ENCODE measurements around the gene DLEC1.
"Not testable (repeated sequence)": the region's sequence is repeated elsewhere in the genome, so short reads cannot be mapped to it uniquely, and the experiment has no call there.

The DLEC1 gene

DNA sequence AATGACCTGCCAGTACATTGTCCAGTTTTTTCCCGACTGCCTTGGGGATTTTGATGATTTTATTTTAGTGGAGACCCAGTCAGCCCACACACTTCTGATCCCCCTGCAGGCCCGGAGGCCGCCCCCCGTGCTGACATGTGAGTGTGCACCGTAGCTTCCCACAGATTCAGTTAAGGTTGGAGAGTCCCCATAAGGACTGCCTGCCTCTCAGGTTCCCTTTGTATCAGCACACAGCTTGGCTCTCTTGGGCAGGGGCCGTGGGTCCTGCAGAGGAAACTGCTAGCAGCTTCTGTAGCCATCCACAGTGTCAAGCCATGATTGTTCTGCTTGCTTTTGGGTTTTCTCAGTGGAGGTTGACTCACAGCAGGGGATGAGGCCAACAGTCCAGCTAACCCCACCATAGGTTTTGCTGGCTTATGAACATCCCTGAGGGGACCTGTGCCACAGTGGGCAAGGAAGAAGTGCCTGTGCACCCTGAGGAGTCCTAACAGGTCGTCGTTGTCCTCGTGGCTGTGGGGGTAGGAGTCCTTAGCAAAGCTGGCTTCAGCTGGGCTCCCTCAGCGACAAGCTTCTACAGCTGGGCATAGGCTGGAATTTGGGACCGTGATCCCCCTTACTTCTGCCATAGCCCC lies 46.4 kb downstream of the DLEC1 start:
- no peak for DNase-seq

DNA sequence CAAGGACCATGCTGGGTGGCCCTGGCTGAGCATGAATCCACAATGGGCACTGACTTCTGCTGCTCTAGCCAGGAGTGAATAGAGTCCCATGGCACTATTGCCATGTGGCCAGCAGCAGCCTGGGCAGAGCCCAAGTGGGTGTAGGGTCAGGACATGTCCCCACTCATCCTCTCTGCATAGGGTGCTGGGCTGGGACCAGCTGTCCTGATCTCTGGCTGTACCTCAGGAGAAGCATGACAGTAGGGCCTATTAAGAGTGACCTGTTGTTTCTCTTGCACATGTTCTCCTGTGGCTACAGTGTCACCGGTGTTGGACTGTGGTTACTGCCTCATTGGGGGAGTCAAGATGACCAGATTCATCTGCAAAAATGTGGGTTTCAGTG lies 46.9 kb downstream of the DLEC1 start:
- no peak for DNase-seq

- DNase-seq, result no peak
Measured at GRCh38 chr3:38086496-38086895, 47.5 kb downstream of the DLEC1 start.

- not testable (repeated sequence) for DNase-seq
Measured at GRCh38 chr3:38087278-38087677, 48.3 kb downstream of the DLEC1 start.

- no peak for DNase-seq
Measured at GRCh38 chr3:38088126-38089078, 49.4 kb downstream of the DLEC1 start.

DNA sequence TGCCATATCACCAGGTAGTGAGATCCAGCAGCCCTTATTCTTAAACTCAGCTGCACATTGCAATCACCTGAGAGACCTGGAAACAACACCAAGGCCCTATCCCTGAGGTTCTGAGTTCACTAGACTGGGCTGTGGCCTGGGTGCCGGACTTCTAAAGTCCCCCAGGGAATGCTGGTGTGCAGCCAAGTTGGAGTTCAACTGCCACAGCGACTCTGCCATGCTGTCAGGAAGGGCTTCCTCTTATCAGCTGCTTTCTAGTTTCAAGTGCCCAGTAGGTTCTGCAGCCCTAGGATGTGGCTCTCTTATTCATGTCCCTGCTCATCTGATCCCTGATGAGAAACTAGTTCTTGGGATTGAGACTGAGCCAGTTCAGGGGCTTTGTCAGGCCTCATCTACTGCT lies 50.2 kb downstream of the DLEC1 start:
- no peak for DNase-seq

DNA sequence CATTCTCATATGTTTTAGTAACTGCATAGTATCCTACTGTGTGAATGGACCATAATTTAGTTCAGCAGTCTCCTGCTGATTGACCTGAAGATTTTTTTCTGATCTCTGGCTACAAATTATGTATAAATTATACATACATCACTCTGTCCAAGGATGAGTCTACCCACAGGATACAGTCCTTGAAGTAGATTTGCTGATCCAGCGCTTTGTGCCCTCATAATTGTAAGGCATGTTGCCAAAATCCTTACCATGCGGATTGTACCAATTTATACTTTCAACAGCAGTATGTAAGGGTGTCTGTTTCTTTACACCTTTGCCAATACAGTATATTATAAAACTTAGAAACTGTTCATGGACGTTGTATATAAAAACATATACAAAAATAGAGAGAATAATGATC lies 51.4 kb downstream of the DLEC1 start:
- DNase-seq, result no peak

DNA sequence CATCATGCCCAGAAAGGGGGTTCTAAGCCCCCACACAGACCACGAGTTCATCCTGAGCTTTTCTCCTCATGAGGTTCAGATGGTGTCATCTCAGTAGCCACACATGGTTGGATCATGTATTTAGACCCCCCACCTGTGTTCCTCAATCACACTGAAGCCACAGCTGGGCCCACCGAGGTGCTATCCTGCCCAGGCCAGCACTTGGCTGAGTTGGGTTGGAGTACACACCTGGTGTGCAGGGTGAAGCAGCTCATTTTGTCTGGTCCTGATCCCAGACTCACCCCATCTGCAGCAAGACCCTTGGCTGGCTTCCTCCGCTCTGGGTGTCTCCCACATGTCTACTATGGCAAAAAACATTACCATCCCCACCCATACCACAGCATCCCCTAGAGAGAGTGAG lies 56.0 kb downstream of the DLEC1 start:
- no peak for DNase-seq

DNA sequence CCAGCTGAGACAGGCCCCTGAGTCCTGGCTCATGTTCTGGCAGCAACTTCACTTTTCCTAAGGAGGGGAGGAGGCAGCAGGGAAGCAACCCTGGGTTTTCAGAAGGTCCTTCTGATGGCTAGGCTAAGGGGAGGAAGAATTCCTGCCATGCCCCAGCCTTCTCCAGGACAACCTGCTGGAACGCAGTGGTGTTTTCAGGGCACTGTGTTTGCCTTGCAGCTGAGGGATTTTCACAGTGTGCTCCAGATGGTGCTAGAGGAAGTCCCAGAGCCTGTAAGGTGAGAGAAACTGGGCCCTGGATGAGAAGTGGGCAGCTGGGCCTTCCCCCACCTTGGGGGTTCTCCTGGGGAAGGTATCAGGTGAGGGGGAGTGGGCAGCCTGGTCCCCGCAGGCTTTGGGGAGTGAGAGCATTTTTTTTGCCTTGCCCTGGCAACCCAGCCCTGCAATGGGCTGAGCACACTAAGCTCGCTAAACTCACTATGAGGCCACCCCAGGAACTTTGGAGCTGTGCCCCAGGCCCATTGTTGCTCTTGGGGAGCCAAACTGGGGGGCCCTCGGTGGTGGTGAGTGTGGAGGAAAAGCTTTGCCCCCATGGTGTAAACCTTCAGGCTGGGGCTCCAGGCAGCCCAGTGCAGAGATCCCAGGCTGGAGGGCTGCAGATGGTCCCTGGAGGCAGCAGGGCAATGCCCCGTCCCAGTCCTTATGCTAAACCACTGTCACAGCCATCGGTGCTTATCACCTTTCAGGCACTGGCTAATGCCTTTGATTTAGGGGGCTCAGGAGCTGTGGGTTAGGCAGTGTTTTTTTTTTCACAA lies 56.9 kb downstream of the DLEC1 start:
- DNase-seq, result no peak

GRCh38 chr3:38097446-38098375 lies 58.7 kb downstream of the DLEC1 start:
- DNase-seq, result no peak

GRCh38 chr3:38098376-38098723 lies 59.3 kb downstream of the DLEC1 start:
- DNase-seq, result no peak

- DNase-seq, result no peak
Measured at GRCh38 chr3:38099518-38099917, 60.5 kb downstream of the DLEC1 start.

DNA sequence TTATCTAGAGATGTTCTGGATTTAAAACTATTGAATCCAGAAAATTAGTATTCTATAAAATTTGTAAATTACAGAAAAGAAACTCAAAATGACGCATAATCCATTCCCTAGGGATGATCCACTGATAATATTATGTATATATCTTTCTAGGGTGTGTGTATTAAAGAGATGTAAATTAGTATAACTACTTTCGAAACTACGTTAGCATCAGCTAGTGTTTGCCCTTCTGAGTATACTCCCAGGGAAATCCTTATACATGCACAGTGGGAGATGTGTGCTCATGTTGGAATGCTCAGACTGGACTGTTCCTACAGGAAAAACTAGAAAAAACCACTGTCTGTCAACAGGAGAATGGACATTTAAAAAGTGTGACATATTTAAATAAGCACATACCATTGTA lies 61.5 kb downstream of the DLEC1 start:
- DNase-seq, result no peak

DNA sequence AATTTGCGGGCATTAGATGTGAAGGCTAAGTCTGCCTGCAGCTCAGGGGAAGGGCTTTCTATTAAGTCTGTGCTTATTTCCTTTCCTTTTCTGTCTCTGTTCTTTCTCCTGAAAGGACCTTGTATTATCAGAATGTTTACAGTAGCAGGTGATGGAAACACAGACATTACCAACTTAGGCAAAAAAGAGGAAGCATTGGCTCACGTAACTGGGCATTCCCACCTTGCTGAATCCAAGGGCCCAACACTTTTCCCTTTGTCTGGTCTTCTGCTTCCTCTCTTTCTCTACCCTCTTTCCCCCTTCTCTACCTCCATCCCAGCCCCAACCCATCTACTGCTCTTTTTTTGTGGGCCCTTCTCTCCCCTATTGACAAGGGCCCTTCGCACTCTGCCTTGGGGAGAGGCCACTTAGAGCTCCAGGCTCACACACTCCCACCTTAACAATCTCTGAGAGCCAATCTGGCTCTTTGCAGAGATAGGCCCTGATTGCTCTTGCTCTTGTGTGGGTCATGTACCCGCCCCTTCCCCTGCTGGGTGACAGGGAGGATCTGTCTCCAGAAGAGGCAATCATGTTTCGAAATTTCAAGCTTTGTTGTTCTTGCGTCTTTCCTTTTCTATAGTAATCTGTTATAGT lies 62.9 kb downstream of the DLEC1 start:
- no peak for DNase-seq

DNA sequence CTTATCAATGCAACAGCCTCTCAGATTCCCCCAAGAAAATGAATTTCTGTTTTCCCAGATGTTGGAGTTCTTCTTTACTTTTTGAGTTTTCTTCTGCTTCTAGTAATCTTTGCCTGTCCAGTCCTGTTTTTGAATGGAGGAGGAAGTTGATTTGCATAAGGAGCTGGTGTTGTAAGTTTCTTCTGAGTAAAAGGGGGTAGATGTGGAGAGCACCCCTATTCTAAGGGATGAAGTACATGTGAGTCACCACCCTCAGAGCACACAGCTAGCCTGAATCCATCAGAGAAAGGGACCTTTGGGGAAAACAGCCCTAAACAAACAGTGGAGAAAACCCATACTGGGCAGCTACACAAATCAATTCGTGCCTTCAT lies 63.4 kb downstream of the DLEC1 start:
- no peak for DNase-seq

GRCh38 chr3:38105525-38105924 lies 66.5 kb downstream of the DLEC1 start:
- DNase-seq, result no peak

DNA sequence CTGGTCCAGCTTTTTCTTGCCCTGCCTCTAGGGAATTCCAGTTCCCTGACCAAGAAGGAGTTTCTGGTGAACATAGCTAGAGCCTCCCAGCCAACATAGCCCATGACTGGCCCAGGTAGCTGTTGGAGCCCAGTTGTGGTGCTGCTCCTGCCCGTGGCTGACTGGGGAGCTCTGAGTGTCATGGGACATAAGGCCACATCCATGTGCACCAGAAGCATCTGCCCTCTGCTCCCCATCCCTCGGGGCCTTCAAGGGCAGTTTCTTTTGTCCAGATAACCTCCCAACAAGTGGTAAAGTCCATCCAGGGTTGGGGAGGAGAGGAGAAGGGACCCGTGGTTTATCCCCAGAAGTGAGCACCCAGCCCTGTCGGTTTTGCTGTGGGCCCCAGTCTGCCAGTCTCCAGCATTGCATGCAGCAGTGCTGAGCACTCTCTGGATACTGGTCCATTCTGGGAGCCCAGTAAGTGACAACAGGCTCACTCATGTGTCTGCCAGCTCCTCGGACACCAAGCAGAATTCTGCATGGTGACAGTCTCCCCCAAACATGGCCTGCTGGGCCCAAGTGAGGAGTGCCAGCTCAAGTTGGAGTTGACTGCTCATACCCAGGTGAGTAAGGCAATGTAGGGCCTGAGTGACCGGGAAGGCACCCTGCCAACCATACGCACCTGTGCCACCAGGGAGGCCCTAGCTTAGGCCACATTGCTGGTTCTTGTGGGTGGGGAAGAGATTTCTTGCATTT lies 69.1 kb downstream of the DLEC1 start:
- DNase-seq, result no peak

DNA sequence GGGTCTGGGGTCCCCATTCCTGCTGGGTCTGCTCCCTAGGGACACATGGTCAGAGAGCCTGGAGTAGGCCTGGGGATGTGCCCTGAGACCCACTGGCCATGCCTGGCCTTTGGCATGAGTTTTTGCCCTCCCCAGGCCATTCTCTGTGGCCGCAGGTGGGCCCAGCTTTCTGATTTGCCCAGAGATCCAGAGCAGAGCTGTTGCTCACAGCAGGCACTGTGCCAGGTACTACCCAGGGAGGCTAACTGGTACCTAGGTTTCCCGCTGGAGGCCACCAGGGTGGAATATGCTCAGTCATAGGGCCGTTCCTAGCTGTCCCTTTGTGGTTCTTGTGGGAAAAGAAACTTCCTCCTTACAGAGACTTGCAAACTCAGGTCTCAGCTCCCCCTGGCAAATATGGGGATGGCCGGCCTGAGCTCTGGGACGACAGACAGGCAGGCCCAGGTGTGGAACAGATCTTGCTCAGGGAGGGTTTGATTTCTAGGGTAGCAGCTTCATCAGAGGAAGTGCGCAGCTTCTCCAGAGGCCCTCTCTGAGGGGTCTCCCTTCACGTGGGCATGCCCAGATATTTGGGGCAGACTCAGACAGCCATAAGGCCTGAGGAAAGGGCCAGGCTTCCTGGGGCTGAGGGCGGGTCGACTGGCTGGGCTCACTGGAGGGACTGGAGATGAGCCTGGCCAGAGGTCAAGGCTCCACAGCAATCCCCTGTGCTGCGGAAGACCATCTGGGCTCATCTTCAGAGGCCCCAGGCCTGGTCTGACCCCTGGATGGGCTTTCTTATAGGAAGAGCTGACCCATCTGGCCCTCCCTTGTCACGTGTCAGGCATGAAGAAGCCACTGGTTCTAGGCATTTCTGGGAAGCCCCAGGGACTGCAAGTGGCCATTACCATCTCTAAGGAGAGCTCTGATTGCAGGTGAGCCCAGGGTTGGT lies 69.9 kb downstream of the DLEC1 start:
- no peak for DNase-seq

GRCh38 chr3:38109580-38110313 lies 70.7 kb downstream of the DLEC1 start:
- DNase-seq, result no peak

Data from DMS53 (cell line).